Endodermal cell (in vitro differentiated cells): ENCODE data around the gene DUSP2. TPM values are rescaled to one million over a fixed set of nuclear protein-coding genes. Genes with fewer than 3 reads are reported as not detected.

Source experiments
- DNase-seq: peaks from one replicate; pipeline ENCODE4 v3.0.0-alpha.2; 2017
- H3K27ac ChIP-seq: 2 replicates; pipeline ENCODE4 v1.5.1; 2013; ENCODE audit warnings: mild to moderate bottlenecking, low read depth, low read length, moderate library complexity
- H3K27me3 ChIP-seq: 2 replicates; pipeline ENCODE4 v1.6.1; 2013; ENCODE audit warnings: mild to moderate bottlenecking, low read length, moderate library complexity; ENCODE audit not compliant: insufficient read depth, control insufficient read depth, poor library complexity, severe bottlenecking
- H3K36me3 ChIP-seq: 2 replicates; pipeline ENCODE4 v1.7.0; 2013; ENCODE audit warnings: mild to moderate bottlenecking, low read length, moderate library complexity; ENCODE audit not compliant: control insufficient read depth, insufficient read depth
- H3K4me1 ChIP-seq: one replicate; pipeline ENCODE4 v1.7.0; 2013; ENCODE audit warnings: low read length; ENCODE audit not compliant: control insufficient read depth, insufficient read depth
- H3K4me3 ChIP-seq: 2 replicates; pipeline ENCODE4 v1.5.1; 2013; ENCODE audit warnings: mild to moderate bottlenecking, low read length, moderate library complexity
- H3K9ac ChIP-seq: 2 replicates; pipeline ENCODE4 v1.6.1; 2013; ENCODE audit warnings: mild to moderate bottlenecking, low read length, moderate library complexity; ENCODE audit not compliant: poor library complexity, severe bottlenecking; ENCODE audit errors: extremely low read depth
- H3K9me3 ChIP-seq: 2 replicates; pipeline ENCODE4 v1.6.1; 2013; ENCODE audit warnings: mild to moderate bottlenecking, low read length, moderate library complexity; ENCODE audit not compliant: control insufficient read depth
- H3K27ac Mint-ChIP-seq: 2 replicates; pipeline ENCODE4 v1.8.0; 2020; ENCODE audit warnings: mixed read lengths
- H3K27me3 Mint-ChIP-seq: 2 replicates; pipeline ENCODE4 v1.8.0; 2021; ENCODE audit warnings: mild to moderate bottlenecking, mixed read lengths; ENCODE audit not compliant: insufficient read depth
- H3K36me3 Mint-ChIP-seq: 2 replicates; pipeline ENCODE4 v1.8.0; 2020; ENCODE audit warnings: low read depth, mixed read lengths
- H3K4me1 Mint-ChIP-seq: 2 replicates; pipeline ENCODE4 v1.8.0; 2020; ENCODE audit warnings: mixed read lengths
- H3K4me3 Mint-ChIP-seq: 2 replicates; pipeline ENCODE4 v1.8.0; 2020; ENCODE audit warnings: mild to moderate bottlenecking, moderate library complexity, mixed read lengths
- H3K9me3 Mint-ChIP-seq: 2 replicates; pipeline ENCODE4 v1.8.0; 2020; ENCODE audit warnings: mild to moderate bottlenecking, mixed read lengths
- WGBS, 2 experiments: methylation state at CpG; one replicate each; pipeline versions ENCODE4 v1.1.5 to v1.1.7; 2013; ENCODE audit warnings: missing lambda C conversion rate in 2 of 2, mixed read lengths in 1 of 2; ENCODE audit not compliant: insufficient coverage in 1 of 2, insufficient read length in 1 of 2; 5-methylcytosine and 5-hydroxymethylcytosine counted together
- total RNA-seq, 2 donors: library from RNA; stranded (reverse); fragmentation: NEBNext Ultra II Directional in 1 of 2; extraction: Animal tissue kit (Norgen Biotek cat#: 25700) in 1 of 2; gene quantifications; 2 replicates in 1 of 2; 3 replicates in 1 of 2; pipeline ENCODE4 v1.2.1, GENCODE V29; 2021
- TF ChIP-seq, protein P1 (sequence below): fragments of 200-600 bp; sonication (generic); conservative IDR thresholded peaks from 2 replicates; pipeline ENCODE4 v1.5.0; 2021; ENCODE audit warnings: antibody characterized with exemption, mild to moderate bottlenecking

Gene DUSP2
- total RNA-seq, 2 donors from 2014 or later = 1.6 to 2.2 TPM

DNA sequence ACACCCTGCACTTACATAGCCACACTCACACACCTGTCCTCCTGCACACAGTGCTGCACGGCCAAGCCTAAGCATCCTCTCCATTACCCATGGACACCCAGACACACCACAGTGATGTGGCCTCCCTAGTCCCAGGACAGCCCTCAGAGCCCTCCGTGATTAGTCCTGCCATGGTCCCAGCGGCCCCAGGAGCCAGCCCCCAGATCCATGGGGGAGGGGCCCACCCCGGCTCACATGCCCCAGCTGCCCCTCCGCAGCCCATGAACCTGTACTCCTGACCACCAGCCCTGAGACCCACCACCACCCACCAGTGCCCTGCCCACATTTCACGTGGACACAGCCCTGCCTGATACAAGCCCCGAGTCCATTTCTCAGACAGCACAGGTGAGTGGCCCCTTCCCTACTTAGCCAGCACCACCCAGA, 8.1 kb upstream of the DUSP2 start:
- no peaks in the 10 kb centered on the region for H3K9me3 Mint-ChIP-seq
- DNase-seq = peak; percentile 40
- H3K27me3 Mint-ChIP-seq = peaks cover 3% of the 10 kb centered on the region
- Histone ChIP-seq H3K4me1 (no peaks in the 10 kb centered on the region), H3K9me3 (no peaks in the 10 kb centered on the region), H3K27ac (peak overlapping the region; percentile 87), H3K9ac (no peak overlapping the region), H3K27me3 (no peaks in the 10 kb centered on the region), H3K36me3 (no peaks in the 10 kb centered on the region), H3K4me3 (no peak overlapping the region)
- WGBS, 2 experiments = 95 to 100% methylated on average over 2 to 7 of the region's 7 CpGs
- peaks cover 8% of the 10 kb centered on the region for H3K4me1 Mint-ChIP-seq
- no peak overlapping the region for H3K4me3 Mint-ChIP-seq
- TF ChIP-seq, protein P1, sequence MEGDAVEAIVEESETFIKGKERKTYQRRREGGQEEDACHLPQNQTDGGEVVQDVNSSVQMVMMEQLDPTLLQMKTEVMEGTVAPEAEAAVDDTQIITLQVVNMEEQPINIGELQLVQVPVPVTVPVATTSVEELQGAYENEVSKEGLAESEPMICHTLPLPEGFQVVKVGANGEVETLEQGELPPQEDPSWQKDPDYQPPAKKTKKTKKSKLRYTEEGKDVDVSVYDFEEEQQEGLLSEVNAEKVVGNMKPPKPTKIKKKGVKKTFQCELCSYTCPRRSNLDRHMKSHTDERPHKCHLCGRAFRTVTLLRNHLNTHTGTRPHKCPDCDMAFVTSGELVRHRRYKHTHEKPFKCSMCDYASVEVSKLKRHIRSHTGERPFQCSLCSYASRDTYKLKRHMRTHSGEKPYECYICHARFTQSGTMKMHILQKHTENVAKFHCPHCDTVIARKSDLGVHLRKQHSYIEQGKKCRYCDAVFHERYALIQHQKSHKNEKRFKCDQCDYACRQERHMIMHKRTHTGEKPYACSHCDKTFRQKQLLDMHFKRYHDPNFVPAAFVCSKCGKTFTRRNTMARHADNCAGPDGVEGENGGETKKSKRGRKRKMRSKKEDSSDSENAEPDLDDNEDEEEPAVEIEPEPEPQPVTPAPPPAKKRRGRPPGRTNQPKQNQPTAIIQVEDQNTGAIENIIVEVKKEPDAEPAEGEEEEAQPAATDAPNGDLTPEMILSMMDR = no peak
- H3K27ac Mint-ChIP-seq = no peak overlapping the region
- H3K36me3 Mint-ChIP-seq = no peaks in the 10 kb centered on the region

DNA sequence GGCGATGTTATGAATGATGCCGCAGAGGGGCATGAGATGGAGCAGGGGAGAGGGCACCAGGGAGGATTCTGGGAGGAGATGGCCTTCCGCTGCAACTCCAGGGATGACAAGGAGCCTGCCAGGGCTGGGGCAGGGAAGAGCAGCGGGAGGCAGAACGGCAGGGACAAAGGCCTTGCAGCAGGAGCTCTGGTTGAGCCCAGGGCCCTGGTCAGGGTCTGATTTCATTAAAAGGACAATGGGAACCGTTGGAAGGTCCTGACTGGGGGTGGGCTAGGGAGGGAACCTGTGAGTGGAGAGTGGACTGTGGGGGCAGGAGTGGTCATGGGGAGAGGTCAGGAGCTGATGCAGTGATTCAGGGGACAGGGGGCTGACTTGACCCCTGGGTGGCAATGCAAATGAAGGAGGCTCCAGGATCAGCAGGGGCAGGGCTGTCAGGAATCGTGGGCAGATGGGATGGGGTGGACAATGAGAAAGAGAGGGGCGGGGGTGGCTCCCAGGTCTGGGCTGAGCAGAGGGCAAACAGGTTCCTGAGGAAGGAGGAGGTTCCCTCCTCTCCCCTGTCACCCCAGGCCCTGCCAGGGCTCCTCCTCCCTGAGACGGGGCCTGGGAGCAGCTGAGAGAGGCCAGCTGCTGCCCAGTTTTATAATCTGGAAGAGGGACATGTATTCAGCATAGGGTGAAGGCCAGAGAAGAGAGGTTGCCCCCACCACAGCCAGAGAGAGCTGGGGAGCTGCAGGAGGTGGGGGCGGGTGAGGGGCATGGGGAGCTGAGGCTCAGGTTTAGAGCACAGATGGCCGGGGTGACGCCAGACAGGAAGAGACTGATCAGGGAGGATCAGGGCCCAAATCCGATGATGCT, 7.3 kb upstream of the DUSP2 start:
- no peak overlapping the region for H3K27ac Mint-ChIP-seq
- peak; percentile 52 for DNase-seq

DNA sequence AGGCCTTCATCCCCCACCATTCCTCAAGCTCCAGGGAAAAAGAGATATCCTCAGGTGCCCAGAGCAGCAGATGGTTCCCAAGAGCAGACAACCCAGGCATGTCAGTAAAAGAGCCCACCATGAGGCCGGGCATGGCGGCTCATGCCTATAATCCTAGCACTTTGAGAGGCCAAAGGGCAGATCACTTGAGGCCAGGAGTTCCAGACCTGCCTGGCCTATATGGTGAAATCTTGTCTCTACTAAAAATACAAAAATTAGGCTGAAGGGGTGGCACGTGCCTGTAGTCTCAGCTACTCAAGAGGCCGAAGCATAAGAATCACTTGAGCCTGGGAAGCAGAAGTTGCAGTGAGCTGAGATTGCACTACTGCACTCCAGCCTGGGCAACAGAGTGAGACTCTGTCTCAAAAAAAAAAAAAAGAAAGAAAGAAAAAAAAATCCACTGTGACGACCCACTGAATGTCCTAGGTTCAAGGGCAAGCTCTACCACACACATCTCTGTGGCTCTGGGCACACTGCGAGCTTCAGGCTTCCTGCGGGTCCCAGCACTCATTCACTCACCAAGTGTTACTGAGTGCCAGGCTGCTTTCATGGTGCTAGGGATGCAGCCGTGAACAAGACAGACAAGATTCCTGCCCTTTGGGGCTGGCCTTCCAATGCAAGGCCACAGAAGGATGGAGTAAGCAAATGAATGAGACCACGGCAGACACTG, 6.5 kb upstream of the DUSP2 start:
- H3K27me3 Mint-ChIP-seq = peaks cover 8% of the 10 kb centered on the region
- no peaks in the 10 kb centered on the region for H3K9me3 Mint-ChIP-seq
- Histone ChIP-seq H3K27me3 (peaks cover under 1% of the 10 kb centered on the region), H3K36me3 (no peaks in the 10 kb centered on the region), H3K9me3 (no peaks in the 10 kb centered on the region), H3K4me1 (no peaks in the 10 kb centered on the region), H3K9ac (no peak overlapping the region), H3K4me3 (no peak overlapping the region), H3K27ac (peak overlapping the region; percentile 87)
- peaks cover 11% of the 10 kb centered on the region for H3K4me1 Mint-ChIP-seq
- TF ChIP-seq, protein P1 = no peak
- 92 to 93% methylated on average over 6 to 9 of the region's 9 CpGs for WGBS, 2 experiments
- H3K27ac Mint-ChIP-seq = no peak overlapping the region
- no peaks in the 10 kb centered on the region for H3K36me3 Mint-ChIP-seq
- no peak overlapping the region for H3K4me3 Mint-ChIP-seq
- DNase-seq = no peak

More for the DNA sequence above, 7.3 kb upstream of the DUSP2 start:
- H3K9me3 Mint-ChIP-seq = no peaks in the 10 kb centered on the region
- Histone ChIP-seq H3K9ac (no peak overlapping the region), H3K9me3 (no peaks in the 10 kb centered on the region), H3K27me3 (no peaks in the 10 kb centered on the region), H3K27ac (peak overlapping the region; percentile 87), H3K4me3 (no peak overlapping the region), H3K36me3 (no peaks in the 10 kb centered on the region), H3K4me1 (no peaks in the 10 kb centered on the region)
- H3K4me1 Mint-ChIP-seq = peaks cover 11% of the 10 kb centered on the region
- H3K27me3 Mint-ChIP-seq = peaks cover 4% of the 10 kb centered on the region
- TF ChIP-seq, protein P1 = no peak
- H3K36me3 Mint-ChIP-seq = no peaks in the 10 kb centered on the region
- WGBS, 2 experiments = 72 to 81% methylated on average over 10 to 13 of the region's 13 CpGs
- H3K4me3 Mint-ChIP-seq = no peak overlapping the region
